ENCODE data around the gene CCDC196.
"Not testable (repeated sequence)": the region's sequence is repeated elsewhere in the genome, so short reads cannot be mapped to it uniquely, and the experiment has no call there.

Gene CCDC196

DNA sequence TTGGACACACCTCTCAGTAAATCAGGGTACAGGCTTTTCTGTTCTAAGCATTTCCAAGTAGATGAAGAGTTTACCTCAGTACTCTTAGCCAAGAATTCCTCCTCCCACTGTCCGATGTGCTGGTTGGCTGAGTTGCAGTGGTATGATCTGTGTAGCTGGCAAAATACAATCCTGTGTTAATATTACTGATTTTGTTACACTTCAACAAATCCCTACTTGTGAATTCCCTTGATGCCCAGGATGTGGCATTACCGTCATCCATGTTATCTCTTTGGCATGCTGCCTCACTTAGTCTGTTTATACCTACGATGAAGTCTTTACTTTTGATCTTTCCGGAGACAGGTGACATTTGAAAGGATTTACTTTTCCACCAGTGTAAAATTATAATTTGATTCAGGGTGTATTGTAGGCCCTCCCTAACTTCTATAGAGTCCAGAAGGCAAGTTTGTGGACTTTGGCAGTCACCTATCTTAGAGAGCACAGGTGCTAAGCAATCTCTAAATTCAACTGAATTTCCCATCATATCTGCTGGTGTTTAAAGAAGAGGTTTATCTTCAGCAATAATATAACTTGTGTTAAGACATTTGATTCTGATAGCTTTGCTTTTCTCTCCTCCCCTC, 10.1 kb downstream of the CCDC196 start:
- DNase-seq, result no peak

DNA sequence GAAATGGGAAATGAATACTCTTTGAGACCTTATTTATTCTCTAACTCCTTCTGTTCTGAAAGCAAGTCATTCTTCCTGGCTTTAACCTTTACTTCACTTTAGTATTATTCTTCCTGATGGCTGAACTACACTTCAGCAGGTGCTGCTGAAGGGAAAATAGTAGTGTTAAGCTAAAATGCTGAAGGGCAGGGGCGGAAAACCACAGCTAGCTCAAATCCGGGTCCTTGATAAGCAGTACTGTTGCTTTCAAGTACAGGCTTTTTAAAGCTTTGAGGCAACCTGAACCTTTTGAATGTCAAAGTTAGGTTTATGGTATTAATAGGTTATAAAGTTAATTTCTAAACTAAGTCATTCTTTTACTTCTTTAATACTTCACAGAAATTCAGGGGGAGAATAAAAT, 10.7 kb downstream of the CCDC196 start:
- DNase-seq, result no peak

DNA sequence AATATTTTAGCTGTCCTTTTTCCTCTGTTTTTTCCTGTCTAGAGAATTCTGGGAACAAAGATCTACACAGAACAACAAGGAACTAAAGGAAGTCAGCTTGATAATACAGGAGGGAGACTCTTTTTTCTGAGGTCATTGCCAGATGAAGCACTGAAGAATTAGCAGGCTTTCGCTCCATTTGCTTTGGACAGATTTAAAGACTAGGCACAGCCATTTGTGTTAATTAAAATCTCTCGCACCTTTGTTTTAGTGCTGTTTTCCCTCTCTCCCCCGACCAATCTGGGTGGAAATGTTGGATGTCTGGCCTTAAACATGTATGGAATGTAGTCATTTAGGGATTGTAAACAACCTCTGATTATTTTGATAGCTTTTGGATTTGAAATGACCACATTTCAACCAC, 12.1 kb downstream of the CCDC196 start:
- DNase-seq, result no peak

- DNase-seq, result no peak
These were observed 15.4 kb downstream of the CCDC196 start for GRCh38 chr14:66501592-66501991.

DNA sequence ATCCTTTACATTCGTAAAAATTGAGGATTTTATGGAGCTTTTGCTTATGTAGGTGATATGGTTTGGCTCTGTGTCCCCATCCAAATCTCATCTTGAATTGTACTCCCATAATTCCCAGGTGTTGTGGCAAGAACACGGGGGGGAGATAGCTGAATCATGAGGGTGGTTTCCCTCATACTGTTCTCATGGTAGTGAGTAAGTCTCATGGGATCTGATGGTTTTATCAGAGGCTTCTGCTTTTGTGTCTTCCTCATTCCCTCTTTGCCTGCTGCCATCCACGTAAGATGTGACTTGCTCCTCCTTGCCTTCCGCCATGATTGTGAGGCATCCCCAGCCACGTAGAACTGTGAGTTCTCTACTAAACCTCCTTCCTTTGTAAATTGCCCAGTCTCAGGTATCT, 16.7 kb downstream of the CCDC196 start:
- not testable (repeated sequence) for DNase-seq

GRCh38 chr14:66503532-66503931, 17.4 kb downstream of the CCDC196 start:
- no peak for DNase-seq

DNA sequence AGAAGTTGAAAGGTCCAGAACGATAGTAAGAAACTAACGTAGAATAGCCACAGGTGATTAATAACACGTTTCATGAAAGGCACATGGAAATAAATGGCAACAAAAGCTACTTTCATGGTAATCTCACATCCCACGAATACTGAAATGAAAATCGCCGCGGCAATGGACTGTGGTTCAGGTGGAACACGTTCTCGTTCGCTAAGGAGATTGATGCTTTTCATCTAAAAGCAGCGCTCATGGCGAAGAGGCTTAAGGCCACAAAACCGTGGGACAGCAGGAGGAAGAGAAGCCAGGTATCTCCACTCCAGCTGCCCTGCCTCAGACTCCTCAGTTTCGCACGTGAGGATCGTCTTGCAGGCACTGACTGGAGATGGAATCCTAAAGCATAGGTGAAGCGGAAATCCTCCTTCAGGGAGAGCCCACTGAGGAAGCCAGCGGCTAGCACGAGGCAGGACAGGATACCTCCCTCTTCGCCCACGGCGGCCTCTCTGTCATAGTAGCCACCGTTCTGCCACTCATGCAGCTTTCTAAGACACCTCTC, 21.1 kb downstream of the CCDC196 start:
- DNase-seq, result no peak

- DNase-seq, result peak; percentile 96
These were observed 21.8 kb downstream of the CCDC196 start, which contains the start of gene GPHN for GRCh38 chr14:66507722-66508546. GPHN (plus strand) TSS chr14:66508147.

GRCh38 chr14:66508547-66508845, 22.3 kb downstream of the CCDC196 start:
- no peak for DNase-seq

GRCh38 chr14:66508846-66509621, 22.9 kb downstream of the CCDC196 start:
- peak; percentile 46 for DNase-seq

DNA sequence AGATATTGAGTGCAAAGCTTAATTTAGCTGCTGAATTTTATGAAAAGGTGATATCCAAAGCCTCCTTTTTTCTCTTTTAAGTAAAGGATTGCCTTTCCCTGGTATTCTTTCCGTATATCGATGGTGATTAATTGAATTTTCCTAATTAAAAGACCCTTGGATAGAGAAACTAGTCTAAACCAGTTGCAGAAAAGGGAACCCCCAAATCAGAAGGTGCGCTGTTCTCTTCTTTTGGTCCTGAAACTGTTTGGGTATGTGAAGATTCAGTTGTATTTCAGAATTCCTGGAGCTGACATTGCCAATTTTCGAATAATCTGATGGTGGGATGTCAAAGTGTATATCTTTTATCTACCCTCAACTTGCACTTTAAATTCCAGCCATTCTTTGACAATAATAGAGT, 23.7 kb downstream of the CCDC196 start:
- DNase-seq, result no peak

GRCh38 chr14:66511849-66512248, 25.7 kb downstream of the CCDC196 start:
- no peak for DNase-seq

GRCh38 chr14:66514213-66514612, 28.0 kb downstream of the CCDC196 start:
- no peak for DNase-seq

DNA sequence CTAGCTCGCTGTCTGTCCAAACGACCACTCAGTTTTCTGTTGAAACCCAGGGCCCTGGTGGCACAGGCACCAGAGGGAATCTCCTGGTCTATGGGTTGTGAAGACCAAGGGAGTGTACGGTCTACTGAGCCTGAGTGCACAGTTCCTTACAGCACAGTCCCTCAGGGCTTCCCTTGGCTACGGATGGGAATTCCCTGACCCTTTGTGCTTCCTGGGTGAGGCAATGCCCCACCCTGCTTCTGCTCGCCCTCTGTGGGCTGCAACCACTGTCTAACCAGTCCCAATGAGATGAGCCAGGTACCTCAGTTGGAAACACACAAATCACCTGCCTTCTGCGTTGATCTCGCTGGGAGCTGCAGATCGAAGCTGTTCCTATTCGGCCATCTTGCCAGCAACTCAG, 44.4 kb downstream of the CCDC196 start:
- DNase-seq, result no peak

GRCh38 chr14:66539034-66539433, 52.9 kb downstream of the CCDC196 start:
- DNase-seq, result no peak

DNA sequence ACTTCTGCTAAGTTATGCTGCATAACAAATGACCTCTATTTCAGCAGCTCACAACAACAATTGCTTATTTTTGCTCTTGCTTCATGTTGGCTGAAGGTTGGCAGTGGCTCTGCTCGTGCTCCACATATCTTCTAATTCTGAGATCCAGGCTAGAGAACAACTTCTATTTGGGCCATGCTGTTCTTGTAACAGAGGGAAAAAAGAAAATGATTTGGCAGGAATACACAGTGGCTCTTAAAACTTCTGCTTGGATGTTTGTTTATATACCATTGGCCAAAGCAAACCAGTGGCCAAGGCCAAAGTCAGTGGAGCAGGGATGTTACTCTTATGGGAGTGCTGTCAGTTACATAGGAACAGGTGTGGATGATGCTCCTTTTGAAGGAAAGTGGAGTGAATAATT, 53.9 kb downstream of the CCDC196 start:
- peak; percentile 22 for DNase-seq

DNA sequence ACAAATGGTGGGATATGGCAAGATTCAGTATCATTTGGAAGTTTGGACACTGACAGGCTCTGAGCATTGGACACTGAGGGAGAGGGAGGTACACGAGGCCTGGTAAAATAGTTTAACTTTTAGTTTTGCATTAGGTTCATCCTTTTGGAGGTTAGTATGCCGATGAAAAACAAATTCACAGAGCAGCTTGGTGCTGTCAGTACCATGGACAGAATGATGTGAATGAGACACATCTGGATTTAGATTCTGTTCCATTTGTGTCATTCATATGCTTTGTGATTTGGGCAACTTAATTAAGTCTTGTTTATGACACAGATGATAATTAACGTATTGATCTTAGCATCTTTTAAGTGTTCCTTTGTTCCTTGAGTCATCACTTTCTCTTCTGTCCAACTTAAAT, 55.5 kb downstream of the CCDC196 start:
- no peak for DNase-seq

- no peak for DNase-seq
These were observed 57.8 kb downstream of the CCDC196 start for GRCh38 chr14:66543996-66544395.

DNA sequence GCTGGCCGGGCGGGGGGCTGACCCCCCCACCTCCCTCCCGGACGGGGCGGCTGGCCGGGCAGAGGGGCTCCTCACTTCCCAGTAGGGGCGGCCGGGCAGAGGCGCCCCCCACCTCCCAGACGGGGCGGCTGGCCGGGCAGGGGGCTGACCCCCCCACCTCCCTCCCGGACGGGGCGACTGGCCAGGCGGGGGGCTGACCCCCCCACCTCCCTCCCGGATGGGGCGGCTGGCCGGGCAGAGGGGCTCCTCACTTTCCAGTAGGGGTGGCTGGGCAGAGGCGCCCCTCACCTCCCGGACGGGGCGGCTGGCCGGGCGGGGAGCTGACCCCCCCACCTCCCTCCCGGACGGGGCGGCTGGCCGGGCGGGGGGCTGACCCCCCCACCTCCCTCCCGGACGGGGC, 59.0 kb downstream of the CCDC196 start:
- not testable (repeated sequence) for DNase-seq

GRCh38 chr14:66545751-66546150, 59.6 kb downstream of the CCDC196 start:
- DNase-seq, result not testable (repeated sequence)

Data from midbrain (tissue), 1 donor.